NCI-H510A (cell line): ENCODE results near the gene GSS.

Experiments
- DNase-seq: peaks from one replicate; lab custom pipeline; 2025; lab: John Stamatoyannopoulos, UW

The GSS gene

GRCh38 chr20:34993941-34994508 lies 38.4 kb upstream of the GSS start:
- DNase-seq, result no peak

DNA sequence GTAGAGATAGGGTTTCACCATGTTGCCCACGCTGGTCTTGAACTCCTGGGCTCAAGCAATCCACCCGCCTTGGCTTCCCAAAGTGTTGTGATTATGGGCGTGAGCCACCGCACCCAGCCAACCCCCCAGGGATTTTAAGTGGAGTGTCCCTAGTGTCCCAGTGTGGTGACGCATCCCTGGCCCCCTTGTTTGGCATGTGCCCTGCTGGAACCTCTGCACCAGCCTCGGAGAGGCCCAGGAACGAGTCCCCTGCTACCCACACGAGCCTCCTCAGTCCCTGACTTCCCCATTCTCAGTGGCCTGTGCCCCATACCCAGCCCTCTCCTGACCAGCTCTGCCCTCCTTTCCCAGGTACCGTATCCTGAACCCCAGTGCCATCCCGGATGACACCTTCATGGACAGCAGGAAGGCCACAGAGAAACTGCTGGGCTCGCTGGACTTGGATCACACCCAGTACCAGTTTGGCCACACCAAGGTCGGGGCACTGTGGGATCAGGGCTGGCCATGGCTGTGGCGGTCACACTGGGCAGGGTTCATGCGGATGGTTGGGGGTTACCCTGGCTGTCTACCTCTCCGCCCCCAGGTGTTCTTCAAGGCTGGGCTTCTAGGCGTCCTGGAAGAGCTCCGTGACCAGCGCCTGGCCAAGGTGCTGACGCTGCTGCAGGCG lies 37.3 kb upstream of the GSS start:
- no peak for DNase-seq

GRCh38 chr20:34990661-34991214 lies 35.1 kb upstream of the GSS start:
- DNase-seq, result no peak

DNA sequence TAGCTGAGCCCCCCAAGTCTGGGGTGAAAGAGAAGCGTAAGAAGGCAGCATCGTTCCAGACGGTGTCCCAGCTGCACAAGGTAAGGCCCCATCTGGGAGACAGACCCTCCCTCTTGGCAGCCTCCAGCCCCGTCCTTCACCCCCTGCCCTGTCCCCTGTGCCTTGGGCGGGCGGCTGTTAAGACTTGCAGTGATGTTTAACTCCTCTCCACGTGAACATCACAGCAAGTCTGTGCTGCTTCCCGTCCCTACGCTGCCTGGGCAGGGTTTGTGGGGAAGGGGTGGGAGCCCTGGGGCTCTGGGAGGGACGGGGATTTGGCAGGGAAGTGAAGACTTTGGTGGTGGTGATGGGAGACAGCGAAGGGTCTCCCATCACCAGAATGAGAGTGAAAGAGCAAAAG lies 34.6 kb upstream of the GSS start:
- no peak for DNase-seq

DNA sequence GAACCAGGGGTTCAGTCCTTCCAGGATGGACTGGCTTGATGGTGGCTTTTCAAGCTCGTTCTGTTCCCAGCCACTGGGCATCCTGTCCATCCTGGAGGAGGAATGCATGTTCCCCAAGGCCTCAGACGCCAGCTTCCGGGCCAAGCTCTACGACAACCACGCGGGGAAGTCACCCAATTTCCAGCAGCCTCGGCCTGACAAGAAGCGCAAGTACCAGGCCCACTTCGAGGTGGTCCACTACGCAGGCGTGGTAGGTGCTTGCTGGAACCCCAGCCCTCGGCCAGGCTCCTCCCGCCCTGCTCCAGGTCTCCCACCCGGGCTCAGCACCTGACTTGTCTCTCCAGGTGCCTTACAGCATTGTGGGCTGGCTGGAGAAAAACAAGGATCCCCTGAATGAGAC lies 34.1 kb upstream of the GSS start:
- DNase-seq, result no peak

GRCh38 chr20:34989118-34989517 lies 33.5 kb upstream of the GSS start:
- no peak for DNase-seq

DNA sequence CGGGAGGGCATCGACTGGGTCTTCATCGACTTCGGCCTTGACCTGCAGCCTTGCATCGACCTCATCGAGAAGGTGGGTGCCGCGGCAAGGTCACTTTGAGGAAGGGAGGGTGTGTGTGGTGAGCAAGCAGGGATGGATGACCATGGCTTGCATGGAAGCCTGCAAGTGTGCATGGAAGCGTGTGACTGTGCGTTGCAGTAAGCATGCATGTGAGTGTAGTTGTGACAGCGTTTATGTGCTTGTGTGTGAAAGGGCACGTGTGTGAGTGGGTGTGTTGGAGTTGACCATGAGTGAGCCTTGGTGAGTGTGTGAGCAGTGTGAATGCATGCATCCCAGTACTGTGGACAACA lies 32.6 kb upstream of the GSS start:
- DNase-seq, result no peak

GRCh38 chr20:34987288-34988190 lies 31.9 kb upstream of the GSS start:
- no peak for DNase-seq

GRCh38 chr20:34986311-34987287 lies 31.0 kb upstream of the GSS start:
- DNase-seq, result no peak

GRCh38 chr20:34985461-34986310 lies 30.1 kb upstream of the GSS start:
- no peak for DNase-seq

DNA sequence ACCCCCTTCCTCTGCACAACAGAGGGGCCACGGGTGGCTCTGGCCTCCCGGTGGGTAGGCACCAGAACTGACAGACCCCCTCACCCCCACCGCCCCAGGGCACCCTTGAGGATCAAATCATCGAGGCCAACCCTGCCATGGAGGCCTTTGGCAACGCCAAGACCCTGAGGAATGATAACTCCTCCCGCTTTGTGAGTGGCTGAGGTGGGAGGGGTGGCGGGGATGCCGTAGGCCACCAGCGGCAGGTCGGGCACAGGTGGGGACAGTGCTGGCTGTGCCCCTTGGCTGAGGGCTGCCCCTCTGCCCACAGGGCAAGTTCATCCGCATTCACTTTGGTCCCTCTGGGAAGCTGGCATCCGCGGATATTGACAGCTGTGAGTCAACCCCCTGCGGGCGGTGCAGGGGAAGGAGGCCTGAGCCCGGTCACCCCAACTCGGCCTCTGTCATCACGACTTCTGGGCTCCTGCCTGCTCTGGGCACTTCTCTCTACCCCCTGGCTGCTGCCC lies 29.2 kb upstream of the GSS start:
- no peak for DNase-seq

DNA sequence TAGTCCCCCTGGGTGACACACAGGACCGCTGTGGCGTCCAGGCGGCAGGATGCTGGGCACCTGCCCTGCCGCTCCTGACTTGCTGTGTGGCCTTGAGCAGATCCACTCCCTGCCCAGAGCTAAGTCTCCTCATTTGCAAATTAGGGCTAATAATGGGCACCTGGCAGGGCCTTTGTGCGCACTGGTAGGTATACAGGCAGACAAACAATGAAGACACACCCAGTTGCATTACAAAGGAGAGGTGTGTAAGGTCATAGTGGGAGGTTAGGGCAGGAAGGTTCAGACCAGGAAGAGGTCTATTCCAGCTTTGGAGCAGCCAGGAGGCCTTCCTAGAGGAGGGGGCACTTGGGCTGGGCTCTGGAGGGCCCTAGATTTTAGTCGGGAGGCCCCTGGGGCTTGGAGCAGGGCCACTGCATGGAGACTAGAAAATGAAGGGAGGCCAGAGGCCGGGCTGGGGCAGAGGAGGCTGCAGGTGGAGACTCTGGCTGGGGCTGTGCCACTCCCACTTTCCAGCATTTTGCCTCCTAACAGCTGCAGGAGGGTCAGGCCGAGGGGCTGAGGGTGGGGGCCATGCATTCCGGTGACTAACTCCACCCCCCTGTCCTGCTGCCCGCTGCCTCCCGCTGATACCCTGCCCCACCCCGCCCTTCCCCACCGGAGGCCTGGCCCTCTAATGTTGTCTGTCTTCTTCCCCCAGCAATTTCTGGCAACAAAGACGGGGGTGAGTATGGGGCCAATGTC lies 28.6 kb upstream of the GSS start:
- DNase-seq, result no peak

GRCh38 chr20:34983089-34983820 lies 27.6 kb upstream of the GSS start:
- DNase-seq, result no peak

DNA sequence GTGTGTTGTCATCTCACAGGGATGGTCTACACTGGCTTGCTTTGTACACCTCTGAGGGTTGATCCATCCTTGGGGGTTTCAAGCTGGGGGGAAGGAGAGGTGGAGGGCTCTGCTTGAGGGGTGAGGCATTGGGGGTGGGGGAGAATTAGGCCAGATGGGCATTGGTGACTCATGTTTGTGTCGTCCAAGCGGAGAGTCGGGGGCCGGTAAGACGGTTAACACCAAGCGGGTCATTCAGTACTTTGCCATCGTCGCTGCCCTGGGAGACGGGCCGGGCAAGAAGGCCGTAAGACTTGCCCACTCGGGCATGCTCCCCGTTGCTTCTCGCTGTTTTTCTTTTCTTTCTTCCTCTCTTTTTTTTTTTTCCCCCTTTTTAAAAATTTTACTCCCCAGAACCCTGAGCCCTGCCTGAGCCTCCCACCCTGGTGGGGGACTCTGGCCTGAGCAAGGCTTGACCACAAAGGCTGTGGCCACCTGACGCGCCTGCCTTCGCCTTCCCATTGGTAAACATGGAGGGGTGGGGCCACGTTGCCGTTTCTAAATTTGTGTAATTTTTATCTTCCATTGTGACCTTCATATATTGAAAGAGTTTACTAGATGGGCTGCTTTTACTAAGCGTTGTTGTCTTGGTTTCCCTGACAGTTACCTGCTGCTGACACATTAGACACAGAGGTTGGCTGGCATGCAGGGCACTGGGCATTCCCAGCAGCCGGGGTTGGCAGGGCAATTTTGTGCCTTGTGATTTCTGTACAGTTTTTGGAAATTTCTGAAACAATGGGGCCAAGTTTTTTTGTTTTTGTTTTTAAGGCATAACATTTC lies 26.9 kb upstream of the GSS start:
- no peak for DNase-seq

DNA sequence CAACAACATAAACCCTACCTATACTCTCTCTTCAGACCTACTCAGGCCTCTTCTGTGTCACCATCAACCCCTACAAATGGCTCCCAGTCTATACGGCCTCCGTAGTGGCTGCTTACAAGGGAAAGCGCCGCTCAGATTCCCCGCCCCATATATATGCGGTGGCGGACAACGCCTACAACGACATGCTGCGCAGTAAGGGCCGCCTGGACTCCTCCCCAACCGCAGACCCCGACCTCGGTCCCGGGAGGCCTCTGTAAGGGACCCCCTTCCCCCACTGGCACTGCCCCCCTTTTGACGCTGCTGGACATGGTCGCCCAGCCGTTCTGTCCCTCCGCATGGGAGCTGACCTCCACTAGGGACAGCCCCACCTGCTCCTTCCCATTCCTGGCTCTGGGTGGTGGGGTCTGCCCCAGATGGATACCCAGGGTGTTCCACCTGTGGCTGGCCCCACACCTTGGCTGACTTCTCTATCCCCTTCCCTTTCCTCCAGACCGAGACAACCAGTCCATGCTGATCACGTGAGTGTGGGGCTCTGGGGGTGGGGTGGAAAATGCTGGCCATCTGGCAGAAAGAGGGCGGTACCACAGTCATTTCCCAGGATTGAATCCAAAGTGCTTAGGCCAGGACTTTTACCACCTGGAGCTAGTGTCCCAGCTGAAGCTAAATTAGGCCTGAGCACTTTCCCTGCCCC lies 25.1 kb upstream of the GSS start:
- peak; percentile 31 for DNase-seq

GRCh38 chr20:34979366-34980153 lies 24.0 kb upstream of the GSS start:
- no peak for DNase-seq
